ENCODE measurements around the gene RDH5. TPM values are rescaled to one million over a fixed set of nuclear protein-coding genes. Genes with fewer than 3 reads are reported as not detected.

Gene RDH5
- total RNA-seq, 3 donors from 2014 or later (not counting 1 experiment from before 2014, with no cell fraction given): 9.6 to 19.0 (median 10.1) TPM

- Mint-ChIP-seq H3K36me3 (no peaks in the 10 kb centered on the region), H3K4me1 (no peaks in the 10 kb centered on the region), H3K27ac (no peak overlapping the region), H3K27me3 (ENCODE audit: low read depth in 2 of 2) (no peaks in the 10 kb centered on the region), H3K9me3 (no peaks in the 10 kb centered on the region), H3K4me3 (no peak overlapping the region)
- TF ChIP-seq, protein P1, sequence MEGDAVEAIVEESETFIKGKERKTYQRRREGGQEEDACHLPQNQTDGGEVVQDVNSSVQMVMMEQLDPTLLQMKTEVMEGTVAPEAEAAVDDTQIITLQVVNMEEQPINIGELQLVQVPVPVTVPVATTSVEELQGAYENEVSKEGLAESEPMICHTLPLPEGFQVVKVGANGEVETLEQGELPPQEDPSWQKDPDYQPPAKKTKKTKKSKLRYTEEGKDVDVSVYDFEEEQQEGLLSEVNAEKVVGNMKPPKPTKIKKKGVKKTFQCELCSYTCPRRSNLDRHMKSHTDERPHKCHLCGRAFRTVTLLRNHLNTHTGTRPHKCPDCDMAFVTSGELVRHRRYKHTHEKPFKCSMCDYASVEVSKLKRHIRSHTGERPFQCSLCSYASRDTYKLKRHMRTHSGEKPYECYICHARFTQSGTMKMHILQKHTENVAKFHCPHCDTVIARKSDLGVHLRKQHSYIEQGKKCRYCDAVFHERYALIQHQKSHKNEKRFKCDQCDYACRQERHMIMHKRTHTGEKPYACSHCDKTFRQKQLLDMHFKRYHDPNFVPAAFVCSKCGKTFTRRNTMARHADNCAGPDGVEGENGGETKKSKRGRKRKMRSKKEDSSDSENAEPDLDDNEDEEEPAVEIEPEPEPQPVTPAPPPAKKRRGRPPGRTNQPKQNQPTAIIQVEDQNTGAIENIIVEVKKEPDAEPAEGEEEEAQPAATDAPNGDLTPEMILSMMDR (IDR thresholded peaks at IDR 0.05): no peak
- Histone ChIP-seq H3K27me3 (ENCODE audit: control insufficient read depth, insufficient read depth, low read length) (no peaks in the 10 kb centered on the region), H3K27ac (ENCODE audit: low read length) (no peak overlapping the region), H3K9me3 (ENCODE audit: control insufficient read depth, insufficient read depth, low read length) (no peaks in the 10 kb centered on the region), H3K4me3 (ENCODE audit: low read length) (no peak overlapping the region), H3K36me3 (ENCODE audit: control insufficient read depth, insufficient read depth, low read length) (no peaks in the 10 kb centered on the region), H3K4me1 (ENCODE audit: control insufficient read depth, insufficient read depth, low read length) (no peaks in the 10 kb centered on the region)
- ATAC-seq: no peak
- no peak for DNase-seq
- intact Hi-C loops (cut with micrococcal nuclease): no loop called here
- WGBS (ENCODE audit: insufficient coverage): 92% methylated on average over 6 of the region's 6 CpGs
Measured at GRCh38 chr12:55696141-55696540, 24.1 kb upstream of the RDH5 start.

GRCh38 chr12:55696796-55697462, 23.3 kb upstream of the RDH5 start:
- intact Hi-C loops (cut with micrococcal nuclease): no loop called here
- DNase-seq (no peak), ATAC-seq (no peak)
- no peaks in the 10 kb centered on the region for H3K4me1 Mint-ChIP-seq
- H3K9me3 ChIP-seq (ENCODE audit: control insufficient read depth, insufficient read depth, low read length): no peaks in the 10 kb centered on the region
- H3K27ac ChIP-seq (ENCODE audit: low read length): no peak overlapping the region
- no peaks in the 10 kb centered on the region for H3K4me1 ChIP-seq (ENCODE audit: control insufficient read depth, insufficient read depth, low read length)
- H3K9me3 Mint-ChIP-seq: no peaks in the 10 kb centered on the region
- H3K27me3 ChIP-seq (ENCODE audit: control insufficient read depth, insufficient read depth, low read length): no peaks in the 10 kb centered on the region
- TF ChIP-seq, protein P1 (IDR thresholded peaks at IDR 0.05): no peak
- H3K4me3 Mint-ChIP-seq: no peak overlapping the region
- no peaks in the 10 kb centered on the region for H3K36me3 Mint-ChIP-seq
- no peak overlapping the region for H3K4me3 ChIP-seq (ENCODE audit: low read length)
- no peak overlapping the region for H3K27ac Mint-ChIP-seq
- H3K36me3 ChIP-seq (ENCODE audit: control insufficient read depth, insufficient read depth, low read length): no peaks in the 10 kb centered on the region
- 93% methylated on average over 18 of the region's 19 CpGs for WGBS (ENCODE audit: insufficient coverage)
- no peaks in the 10 kb centered on the region for H3K27me3 Mint-ChIP-seq (ENCODE audit: low read depth in 2 of 2)

- Histone ChIP-seq H3K9me3 (ENCODE audit: control insufficient read depth, insufficient read depth, low read length) (no peaks in the 10 kb centered on the region), H3K36me3 (ENCODE audit: control insufficient read depth, insufficient read depth, low read length) (no peaks in the 10 kb centered on the region), H3K27me3 (ENCODE audit: control insufficient read depth, insufficient read depth, low read length) (no peaks in the 10 kb centered on the region), H3K4me1 (ENCODE audit: control insufficient read depth, insufficient read depth, low read length) (no peaks in the 10 kb centered on the region), H3K4me3 (ENCODE audit: low read length) (no peak overlapping the region), H3K27ac (ENCODE audit: low read length) (no peak overlapping the region)
- no peak for DNase-seq
- Mint-ChIP-seq H3K27ac (no peak overlapping the region), H3K27me3 (ENCODE audit: low read depth in 2 of 2) (no peaks in the 10 kb centered on the region), H3K4me3 (no peak overlapping the region), H3K9me3 (no peaks in the 10 kb centered on the region), H3K4me1 (no peaks in the 10 kb centered on the region), H3K36me3 (no peaks in the 10 kb centered on the region)
- TF ChIP-seq, protein P1 (IDR thresholded peaks at IDR 0.05): no peak
- WGBS (ENCODE audit: insufficient coverage): 90% methylated on average over 7 of the region's 7 CpGs
- intact Hi-C loops (cut with micrococcal nuclease): no loop called here
- no peak for ATAC-seq
Measured at GRCh38 chr12:55697686-55698085, 22.5 kb upstream of the RDH5 start.
